ENCODE results near the gene TMBIM1.

Gene TMBIM1

GRCh38 chr2:218252509-218253231 lies 39.6 kb downstream of the TMBIM1 start:
- Histone ChIP-seq H3K27ac (peak overlapping the region in 1 of 2 donors; percentile 40), H3K4me3 (no peak overlapping the region)
- TF ChIP-seq CTCF (IDR thresholded peaks at IDR 0.05), result no peak
- DNase-seq (ENCODE audit: low spot score), result no peak

- Histone ChIP-seq H3K4me3 (no peak overlapping the region), H3K27ac (no peak overlapping the region)
- DNase-seq (ENCODE audit: low spot score), result no peak
- TF ChIP-seq CTCF (IDR thresholded peaks at IDR 0.05), result no peak
These were observed 42.6 kb downstream of the TMBIM1 start for GRCh38 chr2:218249691-218250090.

- H3K27ac ChIP-seq, result no peak overlapping the region
- DNase-seq (ENCODE audit: low spot score), result no peak
- no peak overlapping the region for H3K4me3 ChIP-seq
- TF ChIP-seq CTCF (IDR thresholded peaks at IDR 0.05), result no peak
These were observed 47.1 kb downstream of the TMBIM1 start for GRCh38 chr2:218245214-218245613.

- Histone ChIP-seq H3K4me3 (no peak overlapping the region), H3K27ac (no peak overlapping the region)
- no peak for DNase-seq (ENCODE audit: low spot score)
- no peak for TF ChIP-seq CTCF (IDR thresholded peaks at IDR 0.05)
These were observed 47.6 kb downstream of the TMBIM1 start for GRCh38 chr2:218244665-218245064.

- Histone ChIP-seq H3K4me3 (no peak overlapping the region), H3K27ac (no peak overlapping the region)
- no peak for DNase-seq (ENCODE audit: low spot score)
- TF ChIP-seq CTCF (IDR thresholded peaks at IDR 0.05), result no peak
These were observed 48.1 kb downstream of the TMBIM1 start for GRCh38 chr2:218244204-218244603.

GRCh38 chr2:218238887-218239286 lies 53.4 kb downstream of the TMBIM1 start:
- no peak for DNase-seq (ENCODE audit: low spot score)
- Histone ChIP-seq H3K27ac (no peak overlapping the region), H3K4me3 (no peak overlapping the region)
- TF ChIP-seq CTCF (IDR thresholded peaks at IDR 0.05), result no peak

GRCh38 chr2:218236829-218237228 lies 55.5 kb downstream of the TMBIM1 start:
- Histone ChIP-seq H3K27ac (no peak overlapping the region), H3K4me3 (no peak overlapping the region)
- no peak for TF ChIP-seq CTCF (IDR thresholded peaks at IDR 0.05)
- no peak for DNase-seq (ENCODE audit: low spot score)
